CD4-positive, alpha-beta T cell treated with Interleukin-2 at 100 ng/mL for 4 hours (primary cell): ENCODE measurements around the gene EP300.
"Not testable (repeated sequence)": the region's sequence is repeated elsewhere in the genome, so short reads cannot be mapped to it uniquely, and the experiment has no call there.

ENCODE experiments used
- DNase-seq: peaks from one replicate; pipeline ENCODE4 v3.0.0-alpha.2; 2020; ENCODE audit warnings: low spot score

The EP300 gene

DNA sequence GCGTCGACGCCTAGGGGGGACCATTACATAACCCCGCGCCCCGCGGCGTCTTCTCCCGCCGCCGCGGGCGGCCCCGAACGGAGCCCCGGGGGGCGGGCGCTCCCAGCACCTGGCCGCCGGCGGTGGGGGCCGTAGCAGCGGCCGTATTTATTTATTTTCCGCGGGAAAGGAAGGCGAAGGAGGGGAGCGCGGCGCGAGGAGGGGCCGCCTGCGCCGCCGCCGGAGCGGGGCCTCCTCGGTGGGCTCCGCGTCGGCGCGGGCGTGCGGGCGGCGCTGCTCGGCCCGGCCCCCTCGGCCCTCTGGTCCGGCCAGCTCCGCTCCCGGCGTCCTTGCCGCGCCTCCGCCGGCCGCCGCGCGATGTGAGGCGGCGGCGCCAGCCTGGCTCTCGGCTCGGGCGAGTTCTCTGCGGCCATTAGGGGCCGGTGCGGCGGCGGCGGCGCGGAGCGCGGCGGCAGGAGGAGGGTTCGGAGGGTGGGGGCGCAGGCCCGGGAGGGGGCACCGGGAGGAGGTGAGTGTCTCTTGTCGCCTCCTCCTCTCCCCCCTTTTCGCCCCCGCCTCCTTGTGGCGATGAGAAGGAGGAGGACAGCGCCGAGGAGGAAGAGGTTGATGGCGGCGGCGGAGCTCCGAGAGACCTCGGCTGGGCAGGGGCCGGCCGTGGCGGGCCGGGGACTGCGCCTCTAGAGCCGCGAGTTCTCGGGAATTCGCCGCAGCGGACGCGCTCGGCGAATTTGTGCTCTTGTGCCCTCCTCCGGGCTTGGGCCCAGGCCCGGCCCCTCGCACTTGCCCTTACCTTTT, at the start of gene EP300:
Gene EP300, plus strand, starts transcription at position 570 of the 795 bp plus-strand sequence. CDS start 413 bp downstream, outside the sequence.
- peak; percentile 90 for DNase-seq

DNA sequence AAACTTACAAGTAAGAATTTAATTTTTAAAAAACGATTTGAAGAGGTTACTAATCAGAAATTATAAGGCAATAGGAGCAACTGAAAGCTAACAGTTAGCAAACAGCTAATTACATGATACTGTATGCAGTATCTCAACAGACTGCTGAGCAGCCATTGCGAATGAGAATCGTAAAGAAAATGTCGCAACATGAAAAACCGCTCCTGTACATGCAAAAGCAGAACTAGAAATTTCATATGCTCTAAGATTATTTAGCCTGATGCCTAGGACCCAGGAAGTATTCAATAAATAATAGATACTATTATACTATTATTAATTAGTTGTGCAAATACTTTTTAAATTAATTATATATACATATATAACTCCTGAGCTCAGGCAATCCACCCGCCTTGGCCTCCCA, 48.7 kb upstream of the EP300 start:
- DNase-seq, result no peak

DNA sequence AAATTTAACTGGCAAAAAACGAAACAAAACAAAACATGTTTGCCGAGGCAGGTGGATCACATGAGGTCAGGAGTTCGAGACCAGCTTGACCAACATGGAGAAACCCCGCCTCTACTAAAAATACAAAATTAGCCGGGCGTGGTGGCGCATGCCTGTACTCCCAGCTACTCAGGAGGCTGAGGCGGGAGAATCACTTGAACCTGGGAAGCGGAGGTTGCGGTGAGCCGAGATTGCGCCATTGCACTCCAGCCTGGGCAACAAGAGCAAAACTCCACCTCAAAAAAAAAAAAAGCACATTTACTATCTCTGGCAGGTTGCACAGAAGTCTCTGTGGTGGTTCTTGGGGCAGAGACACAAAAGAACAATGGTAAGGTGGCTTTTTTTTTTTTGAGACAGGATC, 46.8 kb upstream of the EP300 start:
- not testable (repeated sequence) for DNase-seq

- DNase-seq, result no peak
These were observed 44.6 kb upstream of the EP300 start for GRCh38 chr22:41047801-41048211.

- not testable (repeated sequence) for DNase-seq
These were observed 44.0 kb upstream of the EP300 start for GRCh38 chr22:41048345-41048744.

- DNase-seq, result no peak
These were observed 43.3 kb upstream of the EP300 start for GRCh38 chr22:41048791-41049717.

DNA sequence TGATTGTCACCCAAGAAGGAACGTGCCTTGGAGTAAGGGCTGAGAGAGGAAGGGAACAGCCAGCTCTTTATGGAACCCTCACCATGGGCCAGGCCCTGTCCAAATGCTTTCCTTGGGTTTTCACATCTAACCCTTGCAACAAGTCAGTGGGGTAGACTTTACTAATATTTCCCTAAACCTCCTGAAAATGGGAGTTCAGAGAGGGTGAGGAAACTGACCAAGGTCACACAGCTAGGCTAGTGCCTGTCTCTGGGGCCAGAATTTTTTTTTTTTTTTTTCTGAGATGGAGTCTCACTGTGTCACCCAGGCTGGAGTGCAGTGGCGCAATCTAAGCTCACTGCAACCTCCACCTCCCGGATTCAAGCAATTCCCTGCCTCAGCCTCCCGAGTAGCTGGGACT, 42.6 kb upstream of the EP300 start:
- not testable (repeated sequence) for DNase-seq

GRCh38 chr22:41050883-41051282, 41.5 kb upstream of the EP300 start:
- no peak for DNase-seq

DNA sequence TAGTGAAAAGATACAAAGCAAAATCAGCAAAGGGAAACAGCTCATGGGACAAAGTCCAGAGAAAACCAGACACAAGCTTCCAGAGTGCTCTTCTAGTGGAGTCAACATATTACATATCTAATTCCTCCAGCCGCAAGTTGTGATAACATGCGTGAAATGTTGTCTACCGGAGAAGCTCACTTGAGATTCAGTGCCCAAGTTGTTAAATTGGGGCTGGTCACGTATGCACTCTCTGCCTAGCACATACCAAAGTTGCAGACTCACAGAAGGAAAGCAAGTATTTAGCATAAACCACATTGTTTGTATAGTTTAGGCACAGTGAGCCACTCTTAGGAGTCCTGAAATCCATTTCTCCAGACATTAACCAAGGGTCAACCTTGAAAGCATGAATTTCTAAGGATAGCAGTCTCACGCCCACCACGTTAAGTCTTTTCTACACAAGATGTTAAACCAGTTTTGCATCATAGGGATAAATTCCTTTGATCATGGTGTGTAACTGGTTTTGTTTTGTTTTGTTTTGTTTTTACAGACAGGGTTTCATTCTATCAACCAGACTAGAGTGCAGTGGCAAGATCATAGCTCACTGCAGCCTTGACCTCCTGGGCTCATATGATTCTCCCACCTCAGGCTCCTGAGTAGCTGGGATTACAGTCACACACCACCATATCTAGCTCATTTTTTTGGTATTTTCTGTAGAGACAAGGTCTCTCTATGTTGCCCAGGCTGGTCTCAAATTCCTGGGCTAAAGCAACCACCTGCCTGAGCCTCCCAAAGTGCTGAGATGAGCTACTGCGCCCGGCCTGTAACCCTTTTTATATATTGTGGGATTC, 39.5 kb upstream of the EP300 start:
- no peak for DNase-seq

DNA sequence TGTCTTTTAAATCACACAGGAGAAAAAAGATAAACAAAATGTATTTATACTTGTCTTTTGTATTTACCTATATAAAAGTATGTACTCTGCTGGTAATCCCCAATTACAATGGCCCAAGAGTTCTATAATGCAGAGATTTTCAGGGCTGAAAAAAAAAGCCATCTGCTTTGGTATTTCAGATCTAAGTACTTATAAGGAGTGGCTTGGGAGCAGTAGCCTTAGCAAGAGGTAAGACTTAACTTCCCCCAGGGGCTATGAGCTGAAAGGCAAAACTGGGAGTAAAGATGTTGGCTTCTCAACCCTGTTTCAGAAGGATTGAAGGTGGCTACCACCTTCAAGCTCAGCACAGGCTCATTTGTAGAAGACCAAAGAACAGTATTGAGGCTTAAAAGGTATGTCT, 35.3 kb upstream of the EP300 start:
- DNase-seq, result no peak

- DNase-seq, result no peak
These were observed 30.2 kb upstream of the EP300 start for GRCh38 chr22:41062146-41062545.

DNA sequence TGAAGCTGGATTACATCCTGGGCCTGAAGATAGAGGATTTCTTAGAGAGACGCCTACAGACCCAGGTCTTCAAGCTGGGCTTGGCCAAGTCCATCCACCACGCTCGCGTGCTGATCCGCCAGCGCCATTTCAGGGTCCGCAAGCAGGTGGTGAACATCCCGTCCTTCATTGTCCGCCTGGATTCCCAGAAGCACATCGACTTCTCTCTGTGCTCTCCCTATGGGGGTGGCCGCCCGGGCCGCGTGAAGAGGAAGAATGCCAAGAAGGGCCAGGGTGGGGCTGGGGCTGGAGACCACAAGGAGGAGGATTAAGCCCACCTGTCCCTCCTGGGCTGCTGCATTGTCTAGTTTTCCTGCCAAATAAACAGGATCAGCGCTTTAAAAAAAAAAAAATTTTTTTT, 28.1 kb upstream of the EP300 start:
- not testable (repeated sequence) for DNase-seq

- DNase-seq, result not testable (repeated sequence)
These were observed 26.1 kb upstream of the EP300 start for GRCh38 chr22:41066341-41066740.

DNA sequence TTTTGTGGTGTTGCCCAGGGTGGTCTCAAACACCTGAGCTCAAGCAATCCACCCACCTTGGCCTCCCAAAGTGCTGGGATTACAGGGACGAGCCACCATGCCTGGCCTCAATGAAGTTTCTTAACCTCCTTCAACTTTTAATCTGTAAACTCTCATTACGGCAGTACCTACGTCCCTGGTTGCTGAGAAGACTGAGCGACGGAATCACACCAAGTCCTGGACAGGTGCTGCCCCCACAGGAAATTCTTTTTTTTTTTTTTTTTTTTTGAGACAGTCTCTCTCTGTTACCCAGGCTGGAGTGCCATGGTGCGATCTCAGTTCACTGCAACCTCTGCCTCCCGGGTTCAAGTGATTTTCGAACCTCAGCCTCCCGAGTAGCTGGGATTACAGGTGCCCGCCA, 24.4 kb upstream of the EP300 start:
- DNase-seq, result not testable (repeated sequence)

- DNase-seq, result no peak
These were observed 21.6 kb upstream of the EP300 start for GRCh38 chr22:41070665-41071331.

DNA sequence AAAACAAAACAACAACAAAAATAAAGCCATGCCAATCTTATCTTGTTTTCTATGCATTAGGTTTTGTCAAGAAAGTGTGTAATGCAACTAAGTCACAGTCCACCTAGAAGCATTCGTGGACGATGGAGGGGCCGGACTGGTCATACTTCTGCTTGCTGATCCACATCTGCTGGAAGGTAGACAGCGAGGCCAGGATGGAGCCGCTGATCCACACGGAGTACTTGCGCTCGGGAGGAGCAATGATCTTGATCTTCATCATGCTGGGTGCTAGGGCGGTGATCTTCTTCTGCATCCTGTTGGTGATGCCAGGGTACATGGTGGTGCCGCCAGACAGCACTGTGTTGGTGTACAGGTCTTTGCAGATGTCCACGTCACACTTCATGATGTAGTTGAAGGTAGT, 18.3 kb upstream of the EP300 start:
- DNase-seq, result no peak

DNA sequence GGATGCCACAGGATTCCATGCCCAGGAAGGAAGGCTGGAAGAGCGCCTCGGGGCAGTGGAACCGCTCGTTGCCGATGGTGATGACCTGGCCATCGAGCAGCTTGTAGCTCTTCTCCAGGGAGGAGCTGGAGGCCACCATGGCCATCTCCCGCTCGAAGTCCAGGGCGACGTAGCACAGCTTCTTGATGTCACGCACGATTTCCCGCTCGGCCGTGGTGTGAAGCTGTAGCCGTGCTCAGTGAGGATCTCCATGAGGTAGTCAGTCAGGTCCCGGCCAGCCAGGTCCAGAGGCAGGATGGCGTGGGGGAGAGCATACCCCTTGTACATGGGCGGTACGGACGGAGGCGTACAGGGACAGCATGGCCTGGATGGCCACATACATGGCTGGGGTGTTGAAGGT, 17.9 kb upstream of the EP300 start:
- DNase-seq, result no peak

DNA sequence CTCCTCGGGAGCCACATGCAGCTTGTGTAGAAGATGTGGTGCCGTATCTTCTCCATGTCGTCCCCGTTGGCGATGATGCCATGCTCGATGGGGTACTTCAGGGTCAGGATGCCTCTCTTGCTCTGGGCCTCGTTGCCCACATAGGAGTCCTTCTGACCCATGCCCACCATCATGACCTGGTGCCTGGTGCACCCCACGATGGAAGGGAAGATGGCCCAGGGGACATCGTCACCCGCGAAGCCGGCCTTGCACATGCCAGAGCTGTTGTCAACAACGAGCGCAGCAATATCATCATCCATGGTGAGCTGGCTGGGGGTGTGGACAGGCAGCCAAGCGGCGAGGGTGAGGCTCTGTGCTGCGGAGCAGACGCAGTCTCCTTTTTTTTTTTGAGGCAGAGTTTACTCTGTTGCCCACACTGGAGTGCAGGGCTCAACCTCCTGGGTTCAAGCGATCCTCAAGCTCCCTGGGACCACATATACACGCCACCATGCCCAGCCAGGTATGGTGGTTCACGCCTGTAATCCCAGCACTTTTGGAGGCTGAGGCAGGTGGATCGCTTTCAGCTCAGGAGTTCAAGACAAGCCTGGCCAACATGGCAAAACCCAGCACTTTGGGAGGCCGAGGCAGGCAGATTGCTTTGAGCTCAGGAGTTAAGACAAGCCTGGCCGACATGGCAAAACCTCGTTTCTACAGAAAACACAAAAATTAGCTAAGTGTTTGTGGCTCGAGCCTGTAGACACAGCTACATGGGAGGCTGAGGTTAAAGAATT, 17.3 kb upstream of the EP300 start:
- no peak for DNase-seq

DNA sequence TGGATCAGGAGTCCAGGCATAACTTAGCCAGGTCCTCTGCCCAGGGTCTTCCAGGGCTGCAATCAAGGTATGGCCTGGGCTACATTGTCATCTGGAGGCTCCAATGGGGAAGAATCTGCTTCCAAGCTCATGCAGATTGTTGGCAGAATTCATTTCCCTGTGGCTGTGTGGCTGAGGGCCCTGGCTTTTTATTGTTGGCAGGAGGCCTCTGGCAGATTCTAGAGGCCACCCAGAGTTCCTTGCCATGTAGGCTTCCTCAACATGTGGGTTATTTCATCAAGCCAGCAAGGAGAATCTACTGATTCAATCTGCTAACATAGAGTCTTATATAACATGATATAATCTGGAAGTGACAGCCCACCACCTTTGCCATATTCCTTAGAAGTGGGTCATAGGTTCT, 16.4 kb upstream of the EP300 start:
- DNase-seq, result no peak

DNA sequence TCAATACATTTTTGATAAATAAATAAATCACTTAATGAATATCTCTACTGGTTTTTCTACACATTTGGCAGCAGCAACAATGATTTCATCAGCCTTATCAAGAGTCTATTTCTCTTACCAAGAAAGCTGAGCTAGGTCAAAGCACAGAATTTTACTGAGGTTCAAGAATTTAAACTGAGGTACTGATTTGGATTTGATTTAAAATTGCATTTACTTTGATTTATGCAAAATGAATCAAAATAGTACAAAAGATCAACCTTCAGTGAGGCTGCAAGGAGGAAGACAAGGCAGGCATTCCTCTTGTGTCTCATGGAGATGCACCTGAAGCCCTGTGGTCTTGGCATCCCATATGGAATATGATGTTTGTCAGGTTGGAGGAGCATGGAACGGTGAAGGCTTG, 15.5 kb upstream of the EP300 start:
- no peak for DNase-seq

GRCh38 chr22:41078931-41079330, 13.5 kb upstream of the EP300 start:
- DNase-seq, result no peak
